H9 (cell line): ENCODE results near the gene SRCAP. TPM values are rescaled to one million over a fixed set of nuclear protein-coding genes. Genes with fewer than 3 reads are reported as not detected.

Source experiments
- DNase-seq: peaks from one replicate; pipeline ENCODE4 v3.0.0-alpha.2; 2017
- H2AFZ ChIP-seq: one replicate; pipeline ENCODE4 v1.6.1; 2013; ENCODE audit warnings: mild to moderate bottlenecking, low read length, control low read depth, moderate library complexity
- H2AK5ac ChIP-seq: 2 replicates; pipeline ENCODE4 v1.6.1; 2013; ENCODE audit warnings: low read length, control low read depth, mixed read lengths; ENCODE audit not compliant: insufficient read length
- H2BK120ac ChIP-seq: one replicate; pipeline ENCODE4 v1.6.1; 2013; ENCODE audit warnings: low read depth, mild to moderate bottlenecking, low read length, control low read depth, inconsistent platforms; ENCODE audit not compliant: poor library complexity, severe bottlenecking
- H2BK12ac ChIP-seq: 2 replicates; pipeline ENCODE4 v1.6.1; 2013; ENCODE audit warnings: low read length, control low read depth, mixed read lengths, low read depth; ENCODE audit not compliant: insufficient read length
- H2BK15ac ChIP-seq: 2 replicates; pipeline ENCODE4 v1.6.1; 2013; ENCODE audit warnings: low read depth, low read length, control low read depth
- H2BK20ac ChIP-seq: one replicate; pipeline ENCODE4 v1.6.1; 2013; ENCODE audit warnings: low read depth, mild to moderate bottlenecking, low read length, control low read depth, inconsistent platforms; ENCODE audit not compliant: poor library complexity, severe bottlenecking
- H2BK5ac ChIP-seq: 2 replicates; pipeline ENCODE4 v1.6.1; 2013; ENCODE audit warnings: low read length, control low read depth, mixed read lengths; ENCODE audit not compliant: insufficient read length
- H3K14ac ChIP-seq: 2 replicates; pipeline ENCODE4 v1.6.1; 2013; ENCODE audit warnings: low read length, control low read depth; ENCODE audit not compliant: insufficient read depth
- H3K18ac ChIP-seq: 2 replicates; pipeline ENCODE4 v1.6.1; 2013; ENCODE audit warnings: low read depth, mild to moderate bottlenecking, mixed read lengths, low read length, control low read depth; ENCODE audit not compliant: insufficient read length
- H3K23ac ChIP-seq: 2 replicates; pipeline ENCODE4 v1.6.1; 2013; ENCODE audit warnings: low read length, control low read depth, mixed read lengths, low read depth; ENCODE audit not compliant: insufficient read length
- H3K23me2 ChIP-seq: 2 replicates; pipeline ENCODE4 v1.6.1; 2013; ENCODE audit warnings: low read depth, mild to moderate bottlenecking, mixed read lengths, low read length, control low read depth; ENCODE audit not compliant: insufficient read length, poor library complexity, severe bottlenecking
- H3K27ac ChIP-seq: 2 replicates; pipeline ENCODE4 v1.5.1; 2013; ENCODE audit warnings: low read length, control low read depth, mixed read lengths, low read depth; ENCODE audit not compliant: insufficient read length
- H3K27me3 ChIP-seq: 2 replicates; pipeline ENCODE4 v1.6.1; 2013; ENCODE audit warnings: low read length, control low read depth, inconsistent platforms; ENCODE audit not compliant: insufficient read depth
- H3K4ac ChIP-seq: 2 replicates; pipeline ENCODE4 v1.6.1; 2013; ENCODE audit warnings: low read depth, mild to moderate bottlenecking, control low read depth, inconsistent platforms, low read length, moderate library complexity
- H3K4me1 ChIP-seq: 2 replicates; pipeline ENCODE4 v1.6.1; 2013; ENCODE audit warnings: low read length, control low read depth, inconsistent platforms; ENCODE audit not compliant: insufficient read depth
- H3K4me2 ChIP-seq: 2 replicates; pipeline ENCODE4 v1.6.1; 2013; ENCODE audit warnings: low read length, control low read depth, mixed read lengths; ENCODE audit not compliant: insufficient read length, insufficient read depth
- H3K56ac ChIP-seq: 2 replicates; pipeline ENCODE4 v1.6.1; 2013; ENCODE audit warnings: low read depth, mild to moderate bottlenecking, mixed read lengths, low read length, control low read depth; ENCODE audit not compliant: insufficient read length
- H3K79me1 ChIP-seq: 2 replicates; pipeline ENCODE4 v1.6.1; 2013; ENCODE audit warnings: low read depth, mild to moderate bottlenecking, moderate library complexity, low read length, control low read depth, inconsistent platforms; ENCODE audit not compliant: insufficient read depth, poor library complexity, severe bottlenecking
- H3K79me2 ChIP-seq: 2 replicates; pipeline ENCODE4 v1.6.1; 2013; ENCODE audit warnings: low read length, control low read depth, inconsistent platforms; ENCODE audit not compliant: insufficient read depth
- H3K9ac ChIP-seq: 2 replicates; pipeline ENCODE4 v1.6.1; 2013; ENCODE audit warnings: low read length, control low read depth, mixed read lengths; ENCODE audit not compliant: insufficient read length; ENCODE audit errors: extremely low read depth
- H3K9me3 ChIP-seq: one replicate; pipeline ENCODE4 v1.6.1; 2013; ENCODE audit warnings: low read depth, low read length, inconsistent platforms; ENCODE audit not compliant: control insufficient read depth
- H3T11ph ChIP-seq: one replicate; pipeline ENCODE4 v1.6.1; 2013; ENCODE audit warnings: mild to moderate bottlenecking, low read length, control low read depth, inconsistent platforms
- H4K20me1 ChIP-seq: one replicate; pipeline ENCODE4 v1.6.1; 2013; ENCODE audit not compliant: control insufficient read depth, insufficient read length, insufficient read depth
- H4K5ac ChIP-seq: 2 replicates; pipeline ENCODE4 v1.6.1; 2013; ENCODE audit warnings: low read depth, mild to moderate bottlenecking, mixed read lengths, low read length, control low read depth; ENCODE audit not compliant: insufficient read length
- H4K8ac ChIP-seq: replicated peaks from 2 replicates; pipeline ENCODE4 v1.6.1; 2013; ENCODE audit warnings: low read length, control low read depth, mixed read lengths, low read depth; ENCODE audit not compliant: insufficient read length
- H4K91ac ChIP-seq: 2 replicates; pipeline ENCODE4 v1.6.1; 2013; ENCODE audit warnings: low read depth, mild to moderate bottlenecking, moderate library complexity, mixed read lengths, low read length, control low read depth; ENCODE audit not compliant: insufficient read length
- H3K27ac Mint-ChIP-seq, 3 experiments: 2 replicates in 2 of 3; 3 replicates in 1 of 3; pipeline ENCODE4 v1.8.0; 2020 to 2021; ENCODE audit warnings: mixed read lengths in 3 of 3, mild to moderate bottlenecking in 1 of 3, moderate library complexity in 1 of 3
- H3K27me3 Mint-ChIP-seq: 2 replicates; pipeline ENCODE4 v1.8.0; 2021; ENCODE audit warnings: low read depth, mild to moderate bottlenecking, moderate library complexity, mixed read lengths
- H3K36me3 Mint-ChIP-seq, 3 experiments: 2 replicates in 2 of 3; 3 replicates in 1 of 3; pipeline ENCODE4 v1.8.0; 2020 to 2021; ENCODE audit warnings: low read depth in 3 of 3, mixed read lengths in 3 of 3; ENCODE audit not compliant: insufficient read depth in 1 of 3
- H3K4me1 Mint-ChIP-seq, 2 experiments: 2 replicates each; pipeline ENCODE4 v1.8.0; 2020; ENCODE audit warnings: mixed read lengths in 2 of 2
- H3K4me3 Mint-ChIP-seq, 2 experiments: 2 replicates in 1 of 2; 3 replicates in 1 of 2; pipeline ENCODE4 v1.8.0; 2020 to 2021; ENCODE audit warnings: mild to moderate bottlenecking in 2 of 2, mixed read lengths in 2 of 2, moderate library complexity in 1 of 2
- H3K9me3 Mint-ChIP-seq, 2 experiments: 2 replicates in 1 of 2; 3 replicates in 1 of 2; pipeline ENCODE4 v1.8.0; 2020; ENCODE audit warnings: mild to moderate bottlenecking in 2 of 2, mixed read lengths in 2 of 2, moderate library complexity in 1 of 2
- WGBS: extraction: QIAGEN DNeasy Blood & Tissue Kit; methylation state at CpG from one replicate; pipeline ENCODE4 v1.1.7; 2013; ENCODE audit warnings: missing lambda C conversion rate, low lambda C conversion rate, mixed read lengths; ENCODE audit not compliant: insufficient read length; ENCODE audit errors: extremely low coverage; 5-methylcytosine and 5-hydroxymethylcytosine counted together
- total RNA-seq: library from RNA; stranded (reverse); gene quantifications from 2 replicates; pipeline ENCODE4 v1.2.1, GENCODE V29; 2021
- TF ChIP-seq, protein P1 (sequence below): fragments of 200-600 bp; sonication (generic); conservative IDR thresholded peaks from 3 replicates; pipeline ENCODE4 v1.8.0; 2021; ENCODE audit warnings: antibody characterized with exemption, mild to moderate bottlenecking

The SRCAP gene
- total RNA-seq, 1 experiment from 2014 or later = 63.1 TPM

GRCh38 chr16:30724641-30725417, 25.9 kb downstream of the SRCAP start:
- no peak overlapping the region for H2AK5ac ChIP-seq
- H3K23ac ChIP-seq = no peak overlapping the region
- H3K14ac ChIP-seq = no peak overlapping the region
- H4K5ac ChIP-seq = no peak overlapping the region
- Mint-ChIP-seq H3K36me3 (peaks cover 60 to 89% (median 78%) of the 10 kb centered on the region in 3 experiments), H3K27ac (no peak overlapping the region; a peak in 1 of 7 replicates), H3K9me3 (peaks cover 0 to 2% of the 10 kb centered on the region in 2 experiments; a peak in 2 of 5 replicates), H3K27me3 (no peaks in the 10 kb centered on the region), H3K4me1 (peaks cover 9 to 10% of the 10 kb centered on the region in 2 experiments), H3K4me3 (no peak overlapping the region)
- no peak overlapping the region for H3K18ac ChIP-seq
- H3K9ac ChIP-seq = no peak overlapping the region
- no peak overlapping the region for H2BK120ac ChIP-seq
- H3K9me3 ChIP-seq = no peaks in the 10 kb centered on the region
- H2AFZ ChIP-seq = no peak overlapping the region
- H3K4ac ChIP-seq = no peak overlapping the region
- H2BK5ac ChIP-seq = no peak overlapping the region
- no peak overlapping the region for H2BK15ac ChIP-seq
- peaks cover 2% of the 10 kb centered on the region; the same call in 1 of the 2 replicates for H3K4me1 ChIP-seq
- H3K4me2 ChIP-seq = no peak overlapping the region
- no peak overlapping the region for H3K27ac ChIP-seq
- DNase-seq = no peak
- WGBS = no CpG with 5 or more reads among the region's 23 CpGs
- H3K56ac ChIP-seq = no peak overlapping the region
- no peaks in the 10 kb centered on the region; the same call in 1 of the 2 replicates for H3K79me2 ChIP-seq
- no peak overlapping the region for H2BK12ac ChIP-seq
- H3K27me3 ChIP-seq = no peaks in the 10 kb centered on the region
- H4K20me1 ChIP-seq = no peaks in the 10 kb centered on the region
- no peak overlapping the region for H4K8ac ChIP-seq
- no peak overlapping the region for H3T11ph ChIP-seq
- no peak overlapping the region for H4K91ac ChIP-seq
- TF ChIP-seq, protein P1, sequence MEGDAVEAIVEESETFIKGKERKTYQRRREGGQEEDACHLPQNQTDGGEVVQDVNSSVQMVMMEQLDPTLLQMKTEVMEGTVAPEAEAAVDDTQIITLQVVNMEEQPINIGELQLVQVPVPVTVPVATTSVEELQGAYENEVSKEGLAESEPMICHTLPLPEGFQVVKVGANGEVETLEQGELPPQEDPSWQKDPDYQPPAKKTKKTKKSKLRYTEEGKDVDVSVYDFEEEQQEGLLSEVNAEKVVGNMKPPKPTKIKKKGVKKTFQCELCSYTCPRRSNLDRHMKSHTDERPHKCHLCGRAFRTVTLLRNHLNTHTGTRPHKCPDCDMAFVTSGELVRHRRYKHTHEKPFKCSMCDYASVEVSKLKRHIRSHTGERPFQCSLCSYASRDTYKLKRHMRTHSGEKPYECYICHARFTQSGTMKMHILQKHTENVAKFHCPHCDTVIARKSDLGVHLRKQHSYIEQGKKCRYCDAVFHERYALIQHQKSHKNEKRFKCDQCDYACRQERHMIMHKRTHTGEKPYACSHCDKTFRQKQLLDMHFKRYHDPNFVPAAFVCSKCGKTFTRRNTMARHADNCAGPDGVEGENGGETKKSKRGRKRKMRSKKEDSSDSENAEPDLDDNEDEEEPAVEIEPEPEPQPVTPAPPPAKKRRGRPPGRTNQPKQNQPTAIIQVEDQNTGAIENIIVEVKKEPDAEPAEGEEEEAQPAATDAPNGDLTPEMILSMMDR = no peak
- H3K23me2 ChIP-seq = no peaks in the 10 kb centered on the region
- H3K79me1 ChIP-seq = no peaks in the 10 kb centered on the region
- H2BK20ac ChIP-seq = no peak overlapping the region
